ENCODE data around the gene FAM98A. TPM values are rescaled to one million over a fixed set of nuclear protein-coding genes. Genes with fewer than 3 reads are reported as not detected.

The FAM98A gene
- total and polyA plus RNA-seq, 12 donors, result 16.0 to 118 (median 50.5) TPM

DNA sequence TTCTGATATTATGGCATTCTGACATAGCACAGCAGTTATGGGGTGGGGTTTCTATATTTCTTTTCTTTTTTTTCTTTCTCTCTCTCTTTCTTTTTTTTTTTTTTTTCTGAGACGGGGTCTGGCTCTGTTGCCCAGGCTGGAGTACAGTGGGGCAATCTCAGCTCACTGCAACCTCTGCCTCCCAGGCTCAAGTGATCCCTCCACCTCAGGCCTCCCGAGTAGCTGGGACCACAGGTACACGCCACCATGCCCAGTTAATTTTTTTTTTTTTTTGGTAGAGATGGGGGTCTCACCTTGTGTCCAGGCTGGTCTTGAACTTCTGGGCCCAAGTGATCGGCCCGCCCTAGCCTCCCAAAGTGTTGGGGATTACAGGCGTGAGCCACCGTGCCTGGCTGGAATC, 7.5 kb upstream of the FAM98A start:
- Histone ChIP-seq H3K9me3 (replicated peaks in 1 of 3) (no peaks in the 10 kb centered on the region), H3K27ac (no peak overlapping the region), H3K4me1 (replicated peaks in 1 of 2) (no peaks in the 10 kb centered on the region), H3K4me3 (no peak overlapping the region), H3K27me3 (no peaks in the 10 kb centered on the region), H3K36me3 (replicated peaks in 1 of 2) (no peaks in the 10 kb centered on the region)
- intact Hi-C loops (cut with DNase I), result no loop called here
- WGBS, 4 donors, result 86 to 96% (median 94%) methylated on average over 6 to 7 of the region's 7 CpGs
- DNase-seq, result no peak
- TF ChIP-seq, protein P1, sequence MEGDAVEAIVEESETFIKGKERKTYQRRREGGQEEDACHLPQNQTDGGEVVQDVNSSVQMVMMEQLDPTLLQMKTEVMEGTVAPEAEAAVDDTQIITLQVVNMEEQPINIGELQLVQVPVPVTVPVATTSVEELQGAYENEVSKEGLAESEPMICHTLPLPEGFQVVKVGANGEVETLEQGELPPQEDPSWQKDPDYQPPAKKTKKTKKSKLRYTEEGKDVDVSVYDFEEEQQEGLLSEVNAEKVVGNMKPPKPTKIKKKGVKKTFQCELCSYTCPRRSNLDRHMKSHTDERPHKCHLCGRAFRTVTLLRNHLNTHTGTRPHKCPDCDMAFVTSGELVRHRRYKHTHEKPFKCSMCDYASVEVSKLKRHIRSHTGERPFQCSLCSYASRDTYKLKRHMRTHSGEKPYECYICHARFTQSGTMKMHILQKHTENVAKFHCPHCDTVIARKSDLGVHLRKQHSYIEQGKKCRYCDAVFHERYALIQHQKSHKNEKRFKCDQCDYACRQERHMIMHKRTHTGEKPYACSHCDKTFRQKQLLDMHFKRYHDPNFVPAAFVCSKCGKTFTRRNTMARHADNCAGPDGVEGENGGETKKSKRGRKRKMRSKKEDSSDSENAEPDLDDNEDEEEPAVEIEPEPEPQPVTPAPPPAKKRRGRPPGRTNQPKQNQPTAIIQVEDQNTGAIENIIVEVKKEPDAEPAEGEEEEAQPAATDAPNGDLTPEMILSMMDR (IDR thresholded peaks at IDR 0.05), result no peak
- no peak for TF ChIP-seq POLR2A (IDR thresholded peaks at IDR 0.05)

DNA sequence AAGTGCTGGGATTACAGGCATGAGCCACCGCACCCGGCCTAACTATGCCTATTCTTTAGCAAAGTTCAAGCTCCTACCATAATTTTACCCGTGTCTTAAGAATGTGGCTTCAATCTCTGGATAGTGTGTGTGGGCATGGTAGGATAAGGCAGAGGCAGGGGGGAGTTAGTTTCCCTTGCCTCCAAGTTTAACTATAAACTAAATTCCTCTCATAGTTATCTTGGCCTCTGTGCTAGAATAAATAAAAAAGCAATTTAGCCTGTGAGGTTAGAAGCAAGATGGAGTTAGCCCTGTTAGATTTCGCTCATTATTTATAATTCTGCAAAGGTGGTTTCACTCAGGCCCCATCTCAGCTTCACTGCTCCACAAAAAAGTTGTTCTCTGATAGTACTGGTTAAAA, 7.0 kb upstream of the FAM98A start:
- WGBS, 4 donors, result 76 to 91% (median 80%) methylated on average over 4 of the region's 4 CpGs
- H3K27ac ChIP-seq, result no peak overlapping the region
- DNase-seq, result no peak
- no peak for TF ChIP-seq POLR2A (IDR thresholded peaks at IDR 0.05)
- TF ChIP-seq, protein P1 (IDR thresholded peaks at IDR 0.05), result no peak
- H3K4me3 ChIP-seq, result no peak overlapping the region
- H3K27me3 ChIP-seq, result no peaks in the 10 kb centered on the region
- H3K36me3 ChIP-seq (replicated peaks in 1 of 2), result no peaks in the 10 kb centered on the region
- intact Hi-C loops (cut with DNase I), result no loop called here
- no peaks in the 10 kb centered on the region for H3K4me1 ChIP-seq (replicated peaks in 1 of 2)
- H3K9me3 ChIP-seq (replicated peaks in 1 of 3), result no peaks in the 10 kb centered on the region

DNA sequence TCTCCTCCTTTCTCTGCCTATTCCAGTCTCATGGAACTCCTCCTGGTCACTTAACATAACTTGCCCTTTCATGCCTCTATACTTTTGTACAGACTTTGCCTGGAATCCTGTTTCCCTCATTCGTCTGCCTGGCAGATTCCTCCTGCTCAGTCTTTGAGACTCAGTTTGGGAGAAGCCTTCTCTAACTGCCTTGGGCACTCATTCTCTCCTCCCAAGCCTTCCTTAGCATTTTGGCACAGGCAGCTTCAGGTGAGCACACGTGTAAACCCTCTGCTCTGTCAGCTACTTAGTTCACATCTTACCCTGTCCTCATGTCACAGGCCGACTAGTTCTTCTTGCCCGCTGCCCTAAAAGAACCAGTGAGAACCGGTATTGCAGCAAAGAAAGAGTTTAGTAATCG, 6.0 kb upstream of the FAM98A start:
- Histone ChIP-seq H3K4me3 (no peak overlapping the region), H3K9me3 (replicated peaks in 1 of 3) (no peaks in the 10 kb centered on the region), H3K27me3 (no peaks in the 10 kb centered on the region), H3K27ac (peak overlapping the region in 1 of 5 donors; percentile 14), H3K36me3 (replicated peaks in 1 of 2) (no peaks in the 10 kb centered on the region), H3K4me1 (replicated peaks in 1 of 2) (peaks cover 0 to under 1% of the 10 kb centered on the region in 2 donors)
- WGBS, 4 donors, result 78 to 86% (median 79%) methylated on average over 6 of the region's 6 CpGs
- no peak for DNase-seq
- TF ChIP-seq, protein P1 (IDR thresholded peaks at IDR 0.05), result no peak
- no peak for TF ChIP-seq POLR2A (IDR thresholded peaks at IDR 0.05)
- intact Hi-C loops (cut with DNase I), result no loop called here

DNA sequence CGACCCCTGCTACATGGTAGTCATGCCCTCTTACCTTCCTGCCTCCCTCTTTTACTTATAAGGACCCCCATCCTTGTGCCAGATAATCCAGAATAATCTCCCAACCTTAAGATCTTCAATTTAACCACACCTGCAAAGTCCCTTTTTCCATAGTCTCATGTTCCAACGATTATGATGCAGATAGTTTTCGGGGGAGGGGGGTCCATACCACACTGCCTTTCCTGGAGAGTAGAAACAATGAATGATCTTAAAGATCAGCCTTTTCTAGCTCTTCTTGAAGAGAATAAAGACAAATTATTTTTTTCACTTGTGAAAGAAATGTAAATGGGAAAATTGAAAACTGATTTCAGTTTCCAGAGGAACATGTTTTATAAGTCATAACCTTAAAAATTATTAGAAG, 4.3 kb upstream of the FAM98A start:
- H3K9me3 ChIP-seq (replicated peaks in 1 of 3), result no peaks in the 10 kb centered on the region
- DNase-seq, result no peak
- H3K27me3 ChIP-seq, result no peaks in the 10 kb centered on the region
- no peaks in the 10 kb centered on the region for H3K36me3 ChIP-seq (replicated peaks in 1 of 2)
- TF ChIP-seq, protein P1 (IDR thresholded peaks at IDR 0.05), result no peak
- no peak for TF ChIP-seq POLR2A (IDR thresholded peaks at IDR 0.05)
- H3K4me1 ChIP-seq (replicated peaks in 1 of 2), result peaks cover 0 to 4% of the 10 kb centered on the region in 2 donors
- no peak overlapping the region for H3K27ac ChIP-seq
- intact Hi-C loops (cut with DNase I), result no loop called here
- H3K4me3 ChIP-seq, result no peak overlapping the region
- 70 to 76% (median 73%) methylated on average over 3 of the region's 3 CpGs for WGBS, 4 donors

Measured in adrenal gland (tissue), 12 donors.